Stimulated activated CD8-positive, alpha-beta memory T cell treated with anti-CD3 and anti-CD28 coated beads, Interleukin-15, amount 100 ng/mL, for 1 hour (primary cell): Measurements from ENCODE around the gene ALDH4A1.
A peak's percentile ranks its signal among the peaks of the same experiment; 100 is the strongest.

Source experiments
- DNase-seq: peaks from one replicate; pipeline ENCODE4 v3.0.0-alpha.2; 2020; ENCODE audit warnings: low read depth

The ALDH4A1 gene

DNA sequence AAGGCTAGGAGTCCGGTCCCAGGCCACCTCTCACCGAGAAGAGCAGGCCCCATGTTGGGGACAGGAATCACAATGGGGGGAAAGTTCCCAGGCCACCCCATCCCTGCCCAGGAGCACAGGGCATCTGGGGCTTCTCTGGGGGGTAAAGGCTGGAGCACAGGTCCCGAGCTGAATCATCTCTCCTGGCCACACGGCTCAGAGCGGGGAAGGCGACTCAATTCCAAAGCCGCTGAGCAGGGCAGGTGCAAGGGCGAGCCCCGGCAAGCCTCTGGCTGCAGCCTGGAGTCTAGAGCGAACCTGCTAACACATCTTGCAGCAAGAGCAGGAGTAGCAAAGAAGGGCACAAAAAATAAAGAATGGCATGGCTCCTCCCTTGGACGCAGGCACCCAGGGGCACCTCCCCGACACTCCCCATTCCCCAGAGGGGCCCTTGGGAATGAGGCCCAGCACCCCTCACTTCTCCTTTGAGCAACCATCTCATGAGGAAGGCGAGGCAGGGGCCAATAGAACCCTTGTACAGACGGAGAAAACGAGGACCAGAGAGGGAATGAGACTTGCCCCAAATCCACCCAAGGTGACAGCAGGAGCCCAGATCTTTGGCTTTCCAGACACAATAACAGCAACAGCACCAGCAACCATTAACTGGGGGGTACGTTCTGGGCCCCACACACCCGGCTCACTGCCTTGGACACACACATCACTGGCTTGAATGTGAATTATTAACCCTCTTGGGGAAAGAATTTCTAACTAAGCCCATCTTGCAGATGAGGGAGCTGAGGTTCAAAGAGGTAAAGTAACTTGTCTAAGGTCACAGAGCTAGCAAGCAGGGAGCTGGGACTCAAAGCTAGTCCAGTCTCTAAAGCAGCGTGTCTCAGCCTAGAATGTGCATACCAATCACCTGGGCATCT, 20.7 kb upstream of the ALDH4A1 start:
- no peak for DNase-seq

- DNase-seq = no peak
These were observed 20.0 kb upstream of the ALDH4A1 start for GRCh38 chr1:18922319-18922726.

- DNase-seq = no peak
These were observed 19.3 kb upstream of the ALDH4A1 start for GRCh38 chr1:18921516-18922251.

GRCh38 chr1:18920931-18921330, 18.6 kb upstream of the ALDH4A1 start:
- no peak for DNase-seq

- DNase-seq = no peak
These were observed 17.6 kb upstream of the ALDH4A1 start for GRCh38 chr1:18919956-18920355.

DNA sequence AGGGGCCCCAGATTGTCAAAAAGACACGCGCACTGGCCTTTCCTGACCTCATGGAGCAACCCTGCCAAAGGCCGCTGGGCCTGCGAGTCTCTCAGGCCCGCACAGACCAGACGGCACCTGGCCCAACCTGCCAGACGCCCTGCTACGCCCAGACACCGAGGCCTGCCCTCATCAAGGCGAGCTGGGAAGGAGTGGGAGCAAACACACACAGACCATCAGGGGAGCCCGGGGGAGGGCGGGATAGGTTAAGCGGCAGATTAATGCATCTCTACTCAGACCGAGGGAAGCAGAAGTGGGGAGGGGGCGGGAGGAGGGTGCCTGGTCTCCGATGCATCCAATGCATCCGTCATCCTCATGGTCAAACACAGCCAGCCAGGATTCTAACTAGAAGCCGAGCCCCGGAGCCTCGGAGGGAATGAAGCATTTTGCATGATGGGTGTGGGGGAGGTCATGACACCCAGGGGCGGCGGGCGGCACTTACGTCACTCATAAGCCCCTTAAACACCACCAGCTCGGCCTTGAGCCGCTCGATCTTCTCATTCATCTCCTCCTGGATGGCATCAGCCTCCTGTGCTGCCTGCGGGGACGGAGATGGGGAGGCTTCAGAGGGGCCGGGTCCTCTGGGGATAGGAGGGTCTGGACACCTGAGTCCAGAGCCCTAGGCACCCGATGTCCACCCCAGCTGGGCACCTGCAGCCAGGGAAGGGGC, 17.0 kb upstream of the ALDH4A1 start:
- no peak for DNase-seq

DNA sequence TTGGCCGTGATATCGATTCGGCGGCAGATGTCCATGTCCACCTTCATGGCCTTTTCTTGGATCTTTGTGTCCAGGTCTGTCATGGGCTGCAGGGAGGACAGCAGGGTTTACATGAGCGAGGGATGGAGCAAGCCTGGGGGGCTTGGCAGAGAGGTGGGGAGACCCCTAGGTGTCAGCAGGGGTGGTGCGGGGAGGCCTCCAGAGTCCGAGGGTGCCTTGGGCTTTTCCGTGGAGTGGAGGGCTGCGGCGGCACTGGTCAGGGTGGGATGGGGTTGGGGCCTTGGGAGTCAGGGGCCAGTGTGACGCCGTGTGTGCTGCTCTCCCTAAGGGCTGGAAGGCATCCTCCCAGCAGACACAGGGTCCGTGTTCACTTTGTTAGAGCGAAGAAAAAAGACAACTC, 16.1 kb upstream of the ALDH4A1 start:
- DNase-seq = no peak

GRCh38 chr1:18917071-18917799, 14.9 kb upstream of the ALDH4A1 start:
- no peak for DNase-seq

- no peak for DNase-seq
These were observed 13.0 kb upstream of the ALDH4A1 start for GRCh38 chr1:18915341-18915740.

DNA sequence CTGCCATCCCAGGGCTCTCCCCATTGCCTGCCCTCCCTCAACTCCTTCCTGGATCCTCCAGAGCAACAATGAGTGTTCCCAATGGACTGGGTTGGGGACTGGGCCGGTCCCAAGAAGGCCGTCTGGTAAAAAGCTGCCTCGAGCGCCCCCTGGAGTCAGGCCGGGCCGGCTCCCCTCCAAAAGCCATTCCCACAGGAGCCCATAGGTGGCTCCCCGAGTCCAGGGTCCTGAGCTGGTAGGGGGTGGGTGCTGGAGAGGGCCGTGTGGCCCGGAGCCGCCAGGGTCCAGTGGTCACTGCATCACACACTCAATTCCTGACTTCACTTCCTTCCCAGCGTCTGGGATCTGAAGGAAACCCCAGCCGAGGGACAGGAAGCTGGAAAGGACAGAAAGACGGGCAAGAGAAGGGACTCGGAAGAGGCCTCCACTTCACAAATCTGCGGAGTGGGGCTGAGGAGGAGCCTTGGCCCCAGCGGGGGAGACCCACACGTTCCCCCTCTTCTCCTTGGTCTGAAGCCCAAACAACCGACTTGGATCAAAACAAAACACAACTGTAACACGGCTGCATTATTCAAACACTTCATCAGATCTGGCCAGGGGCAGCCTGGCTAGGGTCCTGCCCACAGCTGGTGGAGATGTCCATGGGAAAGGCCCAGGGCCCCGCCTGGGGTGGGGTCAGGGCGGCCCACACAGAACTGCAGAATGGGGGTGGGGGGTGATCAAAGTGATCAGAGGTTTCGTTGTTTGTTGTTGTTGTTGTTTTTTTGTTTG, 10.9 kb upstream of the ALDH4A1 start:
- DNase-seq = peak; percentile 57

DNA sequence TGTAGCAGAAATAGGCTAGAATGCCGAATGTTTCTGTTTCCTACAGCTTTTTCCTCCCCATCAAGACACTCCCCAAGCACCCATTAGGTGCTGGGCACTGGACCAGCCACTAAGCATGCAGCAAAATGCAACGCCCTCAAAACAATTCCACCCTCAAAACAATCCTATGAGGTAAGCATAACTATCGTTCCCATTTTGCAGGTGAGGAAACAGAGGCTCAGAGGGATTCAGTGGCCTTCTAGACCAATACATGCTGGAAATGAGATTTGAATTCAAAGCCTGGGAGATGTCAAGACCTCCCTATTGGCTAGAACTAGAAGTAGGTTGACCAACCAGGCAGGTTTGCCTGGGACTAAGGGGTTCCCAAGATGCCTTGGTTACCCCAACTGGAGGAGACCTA, 10.2 kb upstream of the ALDH4A1 start:
- no peak for DNase-seq

DNA sequence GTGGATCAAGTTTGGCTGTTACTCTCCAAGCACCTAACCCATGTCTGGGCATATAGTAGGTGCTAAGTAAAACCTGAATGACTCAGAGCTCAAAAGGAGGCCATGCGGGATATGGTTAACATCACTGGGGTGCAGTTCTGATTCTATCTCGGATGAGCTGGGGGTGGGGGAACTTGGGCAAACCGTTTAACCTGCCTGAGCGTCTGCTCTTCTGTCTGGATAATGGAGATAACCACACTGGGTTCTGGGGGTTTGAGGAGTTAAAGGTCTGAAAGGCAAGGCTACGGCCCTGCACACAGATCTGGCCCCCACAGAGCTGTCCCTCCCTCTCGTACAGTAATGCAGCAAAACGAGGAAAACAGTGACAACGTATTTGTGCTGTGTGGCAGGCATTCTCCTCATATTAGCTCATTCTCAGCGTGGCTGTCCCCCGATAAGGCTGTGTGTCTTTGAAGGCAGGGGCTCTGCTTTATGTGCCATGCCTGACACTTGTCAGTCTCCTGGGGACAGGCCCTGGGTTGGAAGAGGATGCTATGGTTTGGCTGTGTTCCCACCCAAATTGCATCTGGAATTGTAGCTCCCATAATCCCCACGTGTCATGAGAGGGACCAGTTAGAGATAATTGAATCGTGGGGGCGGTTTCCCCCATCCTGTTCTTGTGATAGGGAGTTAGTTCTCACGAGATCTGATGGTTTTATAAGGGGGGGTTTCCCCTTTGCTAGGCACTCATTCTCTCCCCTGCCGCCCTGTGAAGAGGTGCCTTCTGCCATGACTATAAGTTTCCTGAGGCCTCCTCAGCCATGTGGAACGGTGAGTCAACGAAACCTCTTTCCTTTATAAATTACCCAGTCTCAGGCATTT, 6.8 kb upstream of the ALDH4A1 start:
- DNase-seq = no peak

DNA sequence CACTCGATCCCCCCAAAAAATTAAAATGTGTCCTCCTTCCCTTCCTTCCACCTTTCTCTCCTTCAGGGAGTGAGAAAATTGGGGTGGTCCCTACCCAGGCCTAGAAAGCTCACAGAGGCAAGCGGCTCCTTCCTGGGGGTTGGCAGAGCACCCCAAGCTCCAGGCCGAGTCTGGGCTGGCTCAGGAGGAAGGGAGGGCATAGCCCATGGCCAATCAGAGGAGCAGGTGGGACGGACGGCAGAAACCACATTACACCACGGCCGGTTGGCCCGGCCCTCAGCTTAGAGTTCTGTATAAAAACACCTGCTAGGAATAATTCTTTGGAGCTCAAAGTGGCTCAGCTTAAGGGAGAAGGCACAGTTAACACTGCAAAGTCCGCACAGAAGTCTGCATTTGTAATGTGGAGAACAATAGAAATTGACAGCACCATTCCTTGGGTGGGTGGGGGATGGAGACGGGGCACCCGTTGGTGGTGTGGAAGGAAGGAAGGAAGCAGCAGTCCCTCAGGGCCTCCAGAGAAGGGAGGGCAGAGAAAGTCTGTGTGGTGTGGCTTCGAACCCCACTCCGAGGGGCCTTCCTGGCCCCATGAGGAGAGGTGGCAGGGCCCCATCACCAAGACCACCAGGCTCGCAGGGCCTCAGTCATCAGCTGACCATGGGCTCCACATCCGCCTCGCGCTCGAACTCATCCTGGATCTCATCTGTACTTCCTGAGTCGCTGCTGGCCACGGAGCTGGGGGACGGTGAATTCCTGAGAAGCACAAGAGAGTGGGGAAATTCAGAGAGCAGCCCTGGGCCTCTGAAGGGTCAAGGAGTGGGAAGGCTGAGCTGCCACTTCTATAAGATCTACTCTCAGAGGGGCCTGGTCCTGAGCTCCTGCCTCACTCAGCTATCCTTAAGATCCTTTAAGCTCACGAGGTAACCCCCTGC, 5.8 kb upstream of the ALDH4A1 start:
- no peak for DNase-seq

DNA sequence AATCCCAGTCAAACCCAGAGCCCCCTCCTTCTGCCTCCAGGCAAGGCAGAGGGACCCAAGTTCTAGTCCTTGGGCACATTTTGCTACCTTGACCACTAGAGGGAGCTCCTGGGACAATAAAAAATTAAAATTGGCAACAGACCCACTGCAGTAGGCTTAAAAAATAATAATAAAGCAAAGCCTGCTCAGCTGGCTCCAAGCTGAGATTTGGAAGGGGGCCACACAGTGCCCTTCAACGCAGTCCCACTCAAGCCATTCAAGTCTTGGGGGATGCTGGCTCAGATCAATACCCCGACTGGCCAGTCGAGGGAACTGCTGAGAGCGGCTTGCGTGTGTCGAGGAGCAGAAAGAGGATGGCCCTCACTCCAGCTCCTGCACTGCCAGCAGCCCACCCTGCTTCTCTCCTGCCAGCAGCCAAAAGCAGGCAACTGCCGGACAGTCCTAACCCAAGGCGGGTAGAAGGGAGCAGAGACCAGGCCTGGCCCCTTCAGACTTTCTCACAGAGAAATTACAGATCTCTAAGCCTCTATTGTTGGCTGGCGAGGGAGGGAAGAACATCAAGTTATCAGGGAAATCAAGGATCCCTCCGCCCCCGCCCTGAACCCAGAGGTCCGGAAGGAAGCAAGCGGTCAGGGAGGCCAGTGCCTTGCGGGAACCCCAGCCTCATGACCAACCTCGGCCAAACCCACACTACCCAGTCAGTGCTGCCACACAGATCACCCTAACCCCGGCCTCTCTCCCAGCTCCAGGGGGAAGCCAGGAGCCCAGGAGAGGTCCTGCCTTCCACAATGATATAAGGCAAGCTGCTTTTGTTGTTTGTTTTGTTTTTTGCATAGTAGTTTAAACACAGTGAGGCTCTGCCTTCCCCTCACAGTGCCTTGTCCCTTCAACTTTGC, 4.9 kb upstream of the ALDH4A1 start:
- DNase-seq = peak; percentile 34

DNA sequence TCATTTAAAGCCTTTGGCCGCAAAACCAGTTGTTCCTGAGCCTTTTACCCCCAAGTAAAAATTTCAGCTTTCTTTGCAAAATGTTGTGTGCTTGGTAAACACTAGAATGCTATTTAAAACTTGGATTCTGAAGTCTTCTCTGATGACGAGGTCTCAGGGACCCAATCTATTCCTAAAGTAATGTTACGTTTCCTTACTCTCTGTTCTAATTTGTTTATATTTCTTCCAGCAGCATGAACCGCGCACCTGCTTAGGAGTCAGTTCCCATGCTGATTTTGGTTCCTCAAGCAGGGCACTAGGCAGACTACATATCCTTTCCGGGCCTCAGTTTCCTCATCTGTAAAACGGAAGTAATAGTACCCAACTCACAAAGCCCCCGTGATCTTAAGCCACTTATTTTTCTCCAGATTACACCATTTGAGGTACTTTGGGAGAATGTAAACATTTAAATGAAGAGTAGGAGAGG, 969 bp upstream of the ALDH4A1 start:
- no peak for DNase-seq

DNA sequence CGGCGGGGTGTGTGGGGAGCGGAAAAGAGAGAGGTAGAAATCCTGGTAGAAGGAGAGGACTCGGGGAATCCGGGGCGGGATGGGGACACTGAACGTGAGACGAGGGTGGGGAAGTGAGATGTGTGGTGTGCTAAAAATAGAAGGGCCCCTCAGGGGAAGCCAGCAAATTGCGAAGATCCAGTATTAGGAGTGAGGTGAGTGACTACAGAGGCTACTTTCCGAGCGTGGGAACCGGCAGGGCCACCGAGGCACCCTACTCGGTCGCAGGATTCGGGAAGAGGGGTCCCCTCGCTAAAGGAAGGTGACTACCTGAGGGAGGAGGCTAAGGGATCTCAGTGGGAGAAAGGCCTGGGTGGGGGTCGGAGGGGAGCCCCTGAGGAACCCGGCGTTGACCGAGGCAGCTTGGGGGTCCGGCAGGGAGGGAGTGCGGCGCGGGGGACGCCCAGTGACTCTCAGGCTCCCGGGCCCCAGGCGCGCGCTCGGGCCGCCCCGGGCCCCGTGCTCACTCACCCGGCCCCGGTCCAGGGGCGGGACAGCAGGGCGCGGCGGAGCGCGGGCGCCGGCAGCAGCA, 318 bp downstream of the ALDH4A1 start:
- DNase-seq = no peak

DNA sequence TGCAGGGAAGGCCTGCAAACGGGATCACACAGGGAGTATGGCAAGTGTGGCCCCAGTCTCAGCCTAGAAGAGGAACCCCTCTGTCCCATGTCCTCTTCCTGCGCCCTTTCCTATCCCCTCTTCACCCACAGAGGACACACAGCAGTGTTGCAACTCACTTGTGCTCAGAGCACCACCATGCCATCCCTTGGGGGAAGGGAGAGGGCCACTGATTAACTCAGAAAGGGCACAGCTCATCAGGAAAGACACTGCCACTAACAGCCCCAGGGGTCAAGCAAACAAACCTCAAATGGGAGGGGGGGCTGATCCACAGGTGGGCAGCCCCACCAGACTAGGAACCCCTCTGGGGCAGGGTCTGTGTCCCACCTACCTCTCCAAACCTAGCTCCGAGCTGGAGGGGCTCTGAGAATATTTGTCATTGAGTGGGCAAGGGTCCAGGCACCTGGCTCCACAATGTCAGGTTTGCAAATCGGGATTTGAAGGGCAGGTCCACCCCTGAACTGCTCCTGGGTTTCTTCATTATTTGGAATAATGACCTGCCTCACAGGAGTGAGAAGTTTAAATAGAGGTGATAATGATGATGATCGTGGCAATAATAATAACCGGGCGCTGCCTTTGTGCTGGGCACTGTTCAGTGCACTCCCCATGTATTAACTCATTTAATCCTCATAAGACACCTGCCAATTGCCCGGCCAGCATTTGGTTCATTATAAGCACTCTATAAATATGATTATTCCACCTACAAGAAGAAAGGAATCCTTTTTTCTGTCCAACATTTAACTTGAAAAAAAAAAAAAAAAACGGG, 1.0 kb downstream of the ALDH4A1 start:
- no peak for DNase-seq
